CD8-positive, alpha-beta memory T cell (primary cell): ENCODE data around the gene KRT3. TPM values are rescaled to one million over a fixed set of nuclear protein-coding genes. Genes with fewer than 3 reads are reported as not detected.

Experiments used
- CTCF ChIA-PET: fragments of 350-600 bp; sonication (Branson Sonifier 250); formaldehyde crosslinking; loops from one replicate; lab custom pipeline; 2021; ENCODE audit warnings: antibody characterized with exemption; lab: Charles Lee
- POLR2A ChIA-PET: fragments of 350-600 bp; sonication (Branson Sonifier 250); formaldehyde crosslinking; loops from one replicate; lab custom pipeline; 2021; ENCODE audit warnings: antibody characterized with exemption; lab: Charles Lee
- DNase-seq, 5 donors: peaks; one replicate each; pipeline versions ENCODE4 v3.0.0 to v3.0.0-alpha.2; 2020 to 2022; ENCODE audit warnings: mixed read lengths in 1 of 5
- H3K27ac ChIP-seq: one replicate; pipeline ENCODE4 v1.7.0; 2013; ENCODE audit warnings: low read depth, mild to moderate bottlenecking, low read length, moderate library complexity
- H3K27me3 ChIP-seq: 2 replicates; pipeline ENCODE4 v1.7.0; 2013; ENCODE audit warnings: low read length, mild to moderate bottlenecking; ENCODE audit not compliant: insufficient read depth, poor library complexity, severe bottlenecking
- H3K36me3 ChIP-seq: 2 replicates; pipeline ENCODE4 v1.7.0; 2013; ENCODE audit warnings: mild to moderate bottlenecking, low read length, moderate library complexity; ENCODE audit not compliant: insufficient read depth
- H3K4me1 ChIP-seq: 2 replicates; pipeline ENCODE4 v1.7.0; 2013; ENCODE audit warnings: mild to moderate bottlenecking, low read length, moderate library complexity; ENCODE audit not compliant: insufficient read depth
- H3K4me3 ChIP-seq: 2 replicates; pipeline ENCODE4 v1.7.0; 2013; ENCODE audit warnings: mild to moderate bottlenecking, low read length
- H3K9me3 ChIP-seq: 2 replicates; pipeline ENCODE4 v1.7.0; 2013; ENCODE audit warnings: mild to moderate bottlenecking, low read length
- H3K27ac Mint-ChIP-seq, 8 donors: one replicate each; pipeline ENCODE4 v1.8.0; 2020 to 2021; ENCODE audit warnings: mixed read lengths in 8 of 8, mild to moderate bottlenecking in 6 of 8, inconsistent platforms in 3 of 8, moderate library complexity in 3 of 8
- H3K27me3 Mint-ChIP-seq, 2 donors: one replicate each; pipeline ENCODE4 v1.8.0; 2020 to 2021; ENCODE audit warnings: mixed read lengths in 2 of 2, mild to moderate bottlenecking in 1 of 2, moderate library complexity in 1 of 2
- H3K36me3 Mint-ChIP-seq, 3 donors: one replicate each; pipeline ENCODE4 v1.8.0; 2020 to 2021; ENCODE audit warnings: mixed read lengths in 3 of 3, inconsistent platforms in 1 of 3, mild to moderate bottlenecking in 1 of 3
- H3K4me1 Mint-ChIP-seq, 3 donors: one replicate each; pipeline ENCODE4 v1.8.0; 2020 to 2021; ENCODE audit warnings: mixed read lengths in 3 of 3, inconsistent platforms in 1 of 3, mild to moderate bottlenecking in 1 of 3
- H3K4me3 Mint-ChIP-seq, 7 donors: one replicate each; pipeline ENCODE4 v1.8.0; 2020 to 2021; ENCODE audit warnings: mixed read lengths in 7 of 7, mild to moderate bottlenecking in 6 of 7, moderate library complexity in 4 of 7, inconsistent platforms in 2 of 7
- H3K9me3 Mint-ChIP-seq, 5 donors: one replicate each; pipeline ENCODE4 v1.8.0; 2020 to 2022; ENCODE audit warnings: mixed read lengths in 5 of 5, mild to moderate bottlenecking in 3 of 5, moderate library complexity in 2 of 5, inconsistent platforms in 1 of 5
- polyA plus RNA-seq: library from polyadenylated mRNA; unstranded; fragments of 300-500 nt; fragmentation: Illumina TruSeq; gene quantifications from one replicate; pipeline ENCODE4 v1.2.3, GENCODE V29; 2021
- total RNA-seq, 2 experiments: library from RNA; stranded (reverse); gene quantifications; one replicate each; pipeline ENCODE4 v1.2.3, GENCODE V29; 2021

KRT3 gene
- total and polyA plus RNA-seq, 3 experiments from 2014 or later: not detected

GRCh38 chr12:52801773-52802172 is 5.9 kb upstream of the KRT3 start:
- no peaks in the 10 kb centered on the region for H3K36me3 Mint-ChIP-seq
- POLR2A ChIA-PET: no interaction called here
- H3K4me3 Mint-ChIP-seq: no peak overlapping the region

GRCh38 chr12:52800259-52800917 is 4.5 kb upstream of the KRT3 start:
- no peak overlapping the region for H3K4me3 Mint-ChIP-seq
- Histone ChIP-seq H3K4me1 (no peaks in the 10 kb centered on the region), H3K27ac (no peak overlapping the region), H3K9me3 (no peaks in the 10 kb centered on the region), H3K4me3 (no peak overlapping the region), H3K36me3 (no peaks in the 10 kb centered on the region), H3K27me3 (no peaks in the 10 kb centered on the region)
- ChIA-PET POLR2A (no interaction called here), CTCF (no interaction called here)
- no peaks in the 10 kb centered on the region for H3K4me1 Mint-ChIP-seq
- no peaks in the 10 kb centered on the region for H3K36me3 Mint-ChIP-seq
- H3K27me3 Mint-ChIP-seq: peaks cover 2 to 4% of the 10 kb centered on the region in 2 donors
- H3K27ac Mint-ChIP-seq: no peak overlapping the region
- no peaks in the 10 kb centered on the region for H3K9me3 Mint-ChIP-seq
- no peak for DNase-seq

More at GRCh38 chr12:52801773-52802172, 5.9 kb upstream of the KRT3 start:
- Histone ChIP-seq H3K36me3 (no peaks in the 10 kb centered on the region), H3K4me1 (no peaks in the 10 kb centered on the region), H3K4me3 (no peak overlapping the region), H3K27ac (no peak overlapping the region), H3K27me3 (no peaks in the 10 kb centered on the region), H3K9me3 (no peaks in the 10 kb centered on the region)
- CTCF ChIA-PET: no interaction called here
- H3K27ac Mint-ChIP-seq: peak overlapping the region in 1 of 8 donors; percentile 35
- no peaks in the 10 kb centered on the region for H3K9me3 Mint-ChIP-seq
- DNase-seq: no peak
- H3K27me3 Mint-ChIP-seq: peaks cover 4 to 6% of the 10 kb centered on the region in 2 donors
- no peaks in the 10 kb centered on the region for H3K4me1 Mint-ChIP-seq

GRCh38 chr12:52799505-52800211 is 3.7 kb upstream of the KRT3 start:
- Mint-ChIP-seq H3K4me3 (no peak overlapping the region), H3K4me1 (no peaks in the 10 kb centered on the region), H3K27me3 (peaks cover 2 to 3% of the 10 kb centered on the region in 2 donors), H3K36me3 (no peaks in the 10 kb centered on the region), H3K27ac (no peak overlapping the region), H3K9me3 (no peaks in the 10 kb centered on the region)
- no peak for DNase-seq
- CTCF ChIA-PET: no interaction called here
- Histone ChIP-seq H3K36me3 (no peaks in the 10 kb centered on the region), H3K27ac (no peak overlapping the region), H3K4me3 (no peak overlapping the region), H3K9me3 (no peaks in the 10 kb centered on the region), H3K27me3 (no peaks in the 10 kb centered on the region), H3K4me1 (no peaks in the 10 kb centered on the region)
- POLR2A ChIA-PET: no interaction called here

- H3K4me1 ChIP-seq: no peaks in the 10 kb centered on the region
- POLR2A ChIA-PET: no interaction called here
- no peak overlapping the region for H3K4me3 ChIP-seq
- H3K27me3 ChIP-seq: no peaks in the 10 kb centered on the region
- Mint-ChIP-seq H3K27ac (no peak overlapping the region), H3K36me3 (no peaks in the 10 kb centered on the region), H3K4me3 (no peak overlapping the region), H3K4me1 (no peaks in the 10 kb centered on the region), H3K27me3 (peaks cover 5 to 7% of the 10 kb centered on the region in 2 donors), H3K9me3 (no peaks in the 10 kb centered on the region)
- no peaks in the 10 kb centered on the region for H3K36me3 ChIP-seq
- H3K27ac ChIP-seq: no peak overlapping the region
- H3K9me3 ChIP-seq: no peaks in the 10 kb centered on the region
- no peak for DNase-seq
- CTCF ChIA-PET: no interaction called here
These were observed 3.0 kb upstream of the KRT3 start for GRCh38 chr12:52798671-52799504.

GRCh38 chr12:52798003-52798670 is 2.2 kb upstream of the KRT3 start:
- no peaks in the 10 kb centered on the region for H3K4me1 Mint-ChIP-seq

GRCh38 chr12:52797529-52797894 is 1.6 kb upstream of the KRT3 start:
- Histone ChIP-seq H3K36me3 (no peaks in the 10 kb centered on the region), H3K27ac (no peak overlapping the region), H3K27me3 (no peaks in the 10 kb centered on the region), H3K9me3 (no peaks in the 10 kb centered on the region), H3K4me1 (no peaks in the 10 kb centered on the region), H3K4me3 (no peak overlapping the region)
- Mint-ChIP-seq H3K4me3 (no peak overlapping the region), H3K27ac (no peak overlapping the region), H3K27me3 (peaks cover 5 to 17% of the 10 kb centered on the region in 2 donors), H3K4me1 (no peaks in the 10 kb centered on the region), H3K36me3 (peaks cover 0 to 2% (median 0%) of the 10 kb centered on the region in 3 donors), H3K9me3 (peaks cover 0 to 1% (median 0%) of the 10 kb centered on the region in 5 donors)
- DNase-seq: no peak
- ChIA-PET CTCF (no interaction called here), POLR2A (no interaction called here)

More at GRCh38 chr12:52798003-52798670, 2.2 kb upstream of the KRT3 start:
- Mint-ChIP-seq H3K27me3 (peaks cover 5 to 15% of the 10 kb centered on the region in 2 donors), H3K27ac (no peak overlapping the region), H3K4me3 (no peak overlapping the region), H3K36me3 (no peaks in the 10 kb centered on the region), H3K9me3 (peaks cover 0 to 1% (median 0%) of the 10 kb centered on the region in 5 donors)
- H3K9me3 ChIP-seq: no peaks in the 10 kb centered on the region
- DNase-seq: no peak
- no peaks in the 10 kb centered on the region for H3K4me1 ChIP-seq
- no peaks in the 10 kb centered on the region for H3K27me3 ChIP-seq
- no peak overlapping the region for H3K4me3 ChIP-seq
- no peak overlapping the region for H3K27ac ChIP-seq
- H3K36me3 ChIP-seq: no peaks in the 10 kb centered on the region
- POLR2A ChIA-PET: no interaction called here
- CTCF ChIA-PET: no interaction called here

- H3K4me1 ChIP-seq: no peaks in the 10 kb centered on the region
- H3K36me3 Mint-ChIP-seq: peaks cover 0 to 3% (median 0%) of the 10 kb centered on the region in 3 donors
- H3K4me3 Mint-ChIP-seq: no peak overlapping the region
- ChIA-PET POLR2A (no interaction called here), CTCF (no interaction called here)
- H3K27ac Mint-ChIP-seq: peak overlapping the region in 1 of 8 donors; percentile 54
- DNase-seq: no peak
- no peak overlapping the region for H3K4me3 ChIP-seq
- peaks cover 8 to 17% of the 10 kb centered on the region in 2 donors for H3K27me3 Mint-ChIP-seq
- H3K36me3 ChIP-seq: no peaks in the 10 kb centered on the region
- no peak overlapping the region for H3K27ac ChIP-seq
- peaks cover 0 to 1% (median 0%) of the 10 kb centered on the region in 5 donors for H3K9me3 Mint-ChIP-seq
- H3K27me3 ChIP-seq: no peaks in the 10 kb centered on the region
- no peaks in the 10 kb centered on the region for H3K4me1 Mint-ChIP-seq
- H3K9me3 ChIP-seq: no peaks in the 10 kb centered on the region
These were observed 1.1 kb upstream of the KRT3 start for GRCh38 chr12:52796839-52797528.
